HCT116 (cell line): ENCODE data around the gene PLEKHA8. TPM values are rescaled to one million over a fixed set of nuclear protein-coding genes. Genes with fewer than 3 reads are reported as not detected.

Experiments used
- ATAC-seq: fragments of 200-7000 bp; cut with Tn5 transposase; 2 replicates; pipeline ENCODE4 v1.9.1; 2020; ENCODE audit warnings: mild to moderate bottlenecking, moderate library complexity
- BruUV-seq: library from RNA; stranded (reverse); fragments of 400-500 nt; replicated peaks from 2 replicates; lab custom pipeline; 2021; lab: Mats Ljungman, UMichigan
- CTCF ChIA-PET: fragments of 300-600 bp; sonication (Branson Sonifier 250); formaldehyde crosslinking; loops from one replicate; lab custom pipeline; 2021; ENCODE audit warnings: antibody characterized with exemption; lab: Charles Lee
- POLR2A ChIA-PET: fragments of 300-600, 350-600 bp; sonication (Branson Sonifier 250); formaldehyde crosslinking; loops from one replicate; lab custom pipeline; 2021; ENCODE audit warnings: antibody characterized with exemption; lab: Charles Lee
- RAD21 ChIA-PET, 2 experiments: fragments of 300-600 bp; sonication (Branson Sonifier 250); formaldehyde crosslinking; loops; one replicate each; lab custom pipeline; 2023; ENCODE audit warnings: low total read pairs in 2 of 2; ENCODE audit not compliant: uncharacterized antibody in 2 of 2, unreplicated experiment in 2 of 2, low non-redundant PET in 1 of 2; lab: Charles Lee
- DNase-seq: peaks from one replicate; pipeline ENCODE4 v3.0.0-alpha.2; 2010; ENCODE audit warnings: low read depth, low spot score
- H2AFZ ChIP-seq: fragments of 200-600 bp; shearing (Covaris generic), sonication (generic); 2 replicates; pipeline ENCODE4 v1.6.1; 2017; ENCODE audit warnings: low read depth, mixed run types, mixed read lengths, antibody characterized with exemption, low read length; ENCODE audit not compliant: poor library complexity, severe bottlenecking
- H3K27ac ChIP-seq: 2 replicates; pipeline ENCODE4 v1.5.1; 2012; ENCODE audit warnings: low read depth, low read length
- H3K27me3 ChIP-seq: fragments of 200-600 bp; sonication (generic); 2 replicates; pipeline ENCODE4 v1.6.1; 2016; ENCODE audit warnings: mixed run types, low read length, mixed read lengths; ENCODE audit not compliant: insufficient read depth
- H3K36me3 ChIP-seq, 2 experiments: fragments of 200-500 bp in 1 of 2; fragments of 200-600 bp in 1 of 2; sonication (Bioruptor generic) in 1 of 2; sonication (generic) in 1 of 2; 2 replicates each; pipeline versions ENCODE4 v1.5.1 to v1.6.1; 2014 to 2016; ENCODE audit warnings: low read length in 2 of 2, inconsistent platforms in 1 of 2, mixed read lengths in 1 of 2, mixed run types in 1 of 2; ENCODE audit not compliant: insufficient read depth in 2 of 2, control insufficient read depth in 1 of 2
- H3K4me1 ChIP-seq, 2 experiments: fragments of 200-600 bp in 1 of 2; sonication (generic) in 1 of 2; 2 replicates each; pipeline versions ENCODE4 v1.5.1 to v1.6.1; 2012 to 2017; ENCODE audit warnings: low read length in 2 of 2, inconsistent platforms in 1 of 2, mild to moderate bottlenecking in 1 of 2, mixed read lengths in 1 of 2, mixed run types in 1 of 2, moderate library complexity in 1 of 2; ENCODE audit not compliant: insufficient read depth in 2 of 2, control insufficient read depth in 1 of 2
- H3K4me2 ChIP-seq: fragments of 200-600 bp; sonication (generic); 2 replicates; pipeline ENCODE4 v1.6.1; 2017; ENCODE audit warnings: mixed run types, low read length, mixed read lengths
- H3K4me3 ChIP-seq, 2 experiments: fragments of 200-600 bp in 1 of 2; sonication (generic) in 1 of 2; replicated peaks in 1 of 2; 2 replicates each; pipeline ENCODE4 v1.5.1; 2011 to 2016; ENCODE audit warnings: low read length in 2 of 2, control low read depth in 1 of 2, low read depth in 1 of 2, mild to moderate bottlenecking in 1 of 2, mixed read lengths in 1 of 2, mixed run types in 1 of 2
- H3K79me2 ChIP-seq: fragments of 200-600 bp; sonication (generic); 2 replicates; pipeline ENCODE4 v1.6.1; 2017; ENCODE audit warnings: mild to moderate bottlenecking, mixed run types, low read length, moderate library complexity, mixed read lengths; ENCODE audit not compliant: insufficient read depth
- H3K9ac ChIP-seq: fragments of 200-600 bp; sonication (generic); 2 replicates; pipeline ENCODE4 v1.6.1; 2016; ENCODE audit warnings: low read length, mixed read lengths
- H3K9me2 ChIP-seq: fragments of 200-600 bp; sonication (generic), shearing (Covaris generic); 2 replicates; pipeline ENCODE4 v1.6.1; 2017; ENCODE audit warnings: mixed run types, mild to moderate bottlenecking, moderate library complexity; ENCODE audit not compliant: insufficient read depth
- H3K9me3 ChIP-seq, 2 experiments: fragments of 200-500 bp in 1 of 2; fragments of 200-600 bp in 1 of 2; sonication (Bioruptor generic) in 1 of 2; sonication (generic) in 1 of 2; 2 replicates each; pipeline ENCODE4 v1.6.1; 2014 to 2017; ENCODE audit warnings: low read length in 2 of 2, mixed read lengths in 2 of 2, inconsistent platforms in 1 of 2, low read depth in 1 of 2, mild to moderate bottlenecking in 1 of 2, mixed run types in 1 of 2, moderate library complexity in 1 of 2; ENCODE audit not compliant: control insufficient read depth in 1 of 2, insufficient read depth in 1 of 2
- H4K20me1 ChIP-seq: fragments of 200-600 bp; sonication (generic), shearing (Covaris generic); 2 replicates; pipeline ENCODE4 v1.6.1; 2017; ENCODE audit warnings: mixed run types, mild to moderate bottlenecking, moderate library complexity; ENCODE audit not compliant: insufficient read depth
- EZH2phosphoT487 ChIP-seq: fragments of 200-600 bp; IDR thresholded peaks from 2 replicates; pipeline ENCODE4 v1.6.1; 2018; ENCODE audit warnings: antibody characterized with exemption, borderline replicate concordance
- FOSL1 ChIP-seq: IDR thresholded peaks from 2 replicates; pipeline ENCODE4 v1.6.1; 2012; ENCODE audit warnings: low read depth
- POLR2A ChIP-seq: IDR thresholded peaks from 2 replicates; pipeline ENCODE4 v1.7.0; 2011; ENCODE audit warnings: borderline replicate concordance; ENCODE audit not compliant: insufficient read depth, insufficient read length; ENCODE audit errors: extremely low read depth
- SIN3A ChIP-seq: IDR thresholded peaks from 2 replicates; pipeline ENCODE4 v1.6.1; 2012; ENCODE audit warnings: low read depth
- ZFX ChIP-seq: fragments of 450-650 bp; IDR thresholded peaks from 2 replicates; pipeline ENCODE4 v1.6.1; 2017
- intact Hi-C: fragments of 100-400 bp; cut with micrococcal nuclease; formaldehyde crosslinking; loops from 2 replicates; pipeline ENCODE4 v1.10.0; 2022
- total RNA-seq: library from RNA; stranded (reverse); gene quantifications from one replicate; pipeline ENCODE4 v1.2.1, GENCODE V29; 2021; ENCODE audit not compliant: unreplicated experiment
- TF ChIP-seq, protein P1 (sequence below): IDR thresholded peaks from 2 replicates; pipeline ENCODE4 v1.6.1; 2012
- TF ChIP-seq, protein P2 (sequence below): IDR thresholded peaks from 2 replicates; pipeline ENCODE4 v1.6.1; 2012; ENCODE audit warnings: low read depth

PLEKHA8 gene
- total RNA-seq, 1 experiment from 2014 or later, result 13.6 TPM

DNA sequence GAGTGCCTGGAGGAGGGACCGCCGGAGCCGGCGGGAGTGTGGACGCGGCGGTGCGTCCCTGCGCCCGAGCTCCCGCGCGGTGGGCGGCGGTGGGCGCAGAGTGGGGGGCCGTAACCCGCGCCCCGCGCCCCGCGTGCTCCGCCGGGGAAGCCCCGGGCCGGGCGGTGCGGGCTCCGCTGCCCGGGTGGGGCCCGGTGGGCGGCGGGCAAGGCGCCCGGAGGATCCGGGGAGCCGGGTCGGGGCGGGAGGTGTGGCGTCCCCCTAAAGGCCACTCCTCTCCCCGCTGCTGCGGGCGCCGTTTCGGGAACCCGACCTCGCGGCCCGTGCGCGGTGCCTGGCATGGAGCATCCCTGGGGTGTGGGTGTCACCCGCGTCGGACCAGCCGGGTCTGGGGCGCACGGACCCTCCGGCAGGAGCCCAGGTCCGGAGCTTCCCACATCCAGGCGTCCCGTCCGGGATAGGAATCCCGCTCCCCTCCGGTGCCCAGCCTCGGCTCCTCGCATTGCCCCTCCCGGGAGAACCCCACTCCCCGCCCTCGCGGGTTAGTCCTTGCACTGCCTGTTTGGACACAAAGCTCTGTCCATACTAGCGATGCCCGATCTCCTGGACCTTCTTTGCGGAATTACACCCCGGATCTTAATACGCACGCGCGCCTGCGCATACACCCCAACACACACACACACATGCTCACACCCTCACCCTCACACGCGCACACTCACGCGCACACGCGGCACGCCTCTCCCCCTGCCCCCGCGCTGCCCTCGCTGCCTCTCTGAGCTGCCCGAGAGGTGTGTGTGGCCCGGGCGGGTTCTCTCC, 107.3 kb downstream of the PLEKHA8 start:
- Histone ChIP-seq H3K4me2 (peak overlapping the region; percentile 97), H3K27me3 (no peaks in the 10 kb centered on the region), H3K79me2 (no peaks in the 10 kb centered on the region), H3K4me1 (peaks cover 4 to 15% of the 10 kb centered on the region in 2 experiments), H3K9ac (peak overlapping the region; percentile 69), H3K4me3 (peak overlapping the region; percentile 65 to 75), H3K9me3 (no peaks in the 10 kb centered on the region), H3K36me3 (no peaks in the 10 kb centered on the region), H3K9me2 (no peaks in the 10 kb centered on the region), H4K20me1 (no peaks in the 10 kb centered on the region), H3K27ac (peak overlapping the region; percentile 67; the same call in 1 of the 2 replicates), H2AFZ (no peak overlapping the region)
- RAD21 ChIA-PET, result no interaction called here
- DNase-seq (no peak), ATAC-seq (peak; percentile 49)
- CTCF ChIA-PET, result no interaction called here
- intact Hi-C loops, result no loop called here
- TF ChIP-seq, protein P1, sequence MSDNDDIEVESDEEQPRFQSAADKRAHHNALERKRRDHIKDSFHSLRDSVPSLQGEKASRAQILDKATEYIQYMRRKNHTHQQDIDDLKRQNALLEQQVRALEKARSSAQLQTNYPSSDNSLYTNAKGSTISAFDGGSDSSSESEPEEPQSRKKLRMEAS, result peak; percentile 65; the same call in 1 of the 2 replicates
- no peak for TF ChIP-seq EZH2phosphoT487
- no peak for TF ChIP-seq SIN3A
- TF ChIP-seq POLR2A, result no peak
- TF ChIP-seq, protein P2, sequence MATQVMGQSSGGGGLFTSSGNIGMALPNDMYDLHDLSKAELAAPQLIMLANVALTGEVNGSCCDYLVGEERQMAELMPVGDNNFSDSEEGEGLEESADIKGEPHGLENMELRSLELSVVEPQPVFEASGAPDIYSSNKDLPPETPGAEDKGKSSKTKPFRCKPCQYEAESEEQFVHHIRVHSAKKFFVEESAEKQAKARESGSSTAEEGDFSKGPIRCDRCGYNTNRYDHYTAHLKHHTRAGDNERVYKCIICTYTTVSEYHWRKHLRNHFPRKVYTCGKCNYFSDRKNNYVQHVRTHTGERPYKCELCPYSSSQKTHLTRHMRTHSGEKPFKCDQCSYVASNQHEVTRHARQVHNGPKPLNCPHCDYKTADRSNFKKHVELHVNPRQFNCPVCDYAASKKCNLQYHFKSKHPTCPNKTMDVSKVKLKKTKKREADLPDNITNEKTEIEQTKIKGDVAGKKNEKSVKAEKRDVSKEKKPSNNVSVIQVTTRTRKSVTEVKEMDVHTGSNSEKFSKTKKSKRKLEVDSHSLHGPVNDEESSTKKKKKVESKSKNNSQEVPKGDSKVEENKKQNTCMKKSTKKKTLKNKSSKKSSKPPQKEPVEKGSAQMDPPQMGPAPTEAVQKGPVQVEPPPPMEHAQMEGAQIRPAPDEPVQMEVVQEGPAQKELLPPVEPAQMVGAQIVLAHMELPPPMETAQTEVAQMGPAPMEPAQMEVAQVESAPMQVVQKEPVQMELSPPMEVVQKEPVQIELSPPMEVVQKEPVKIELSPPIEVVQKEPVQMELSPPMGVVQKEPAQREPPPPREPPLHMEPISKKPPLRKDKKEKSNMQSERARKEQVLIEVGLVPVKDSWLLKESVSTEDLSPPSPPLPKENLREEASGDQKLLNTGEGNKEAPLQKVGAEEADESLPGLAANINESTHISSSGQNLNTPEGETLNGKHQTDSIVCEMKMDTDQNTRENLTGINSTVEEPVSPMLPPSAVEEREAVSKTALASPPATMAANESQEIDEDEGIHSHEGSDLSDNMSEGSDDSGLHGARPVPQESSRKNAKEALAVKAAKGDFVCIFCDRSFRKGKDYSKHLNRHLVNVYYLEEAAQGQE, result no peak
- TF ChIP-seq ZFX, result no peak
- TF ChIP-seq FOSL1, result no peak
- POLR2A ChIA-PET, result interaction anchor here (0.5 to 1.0 kb wide), 2 partner anchors 24 to 763 kb away, joined by 3 to 4 read pairs; no protein-coding TSS in a partner anchor
- no TSS peak for BruUV-seq
